Activated CD4-positive, alpha-beta T cell treated with anti-CD3 and anti-CD28 coated beads, Interleukin-2, amount 50 U/mL, for 16 hours (primary cell): Measurements from ENCODE around the gene TNFAIP8L1.

Source experiments
- DNase-seq: peaks from one replicate; pipeline ENCODE4 v3.0.0-alpha.2; 2020

Gene TNFAIP8L1

GRCh38 chr19:4613254-4613751 lies 26.0 kb upstream of the TNFAIP8L1 start:
- DNase-seq, result no peak

- no peak for DNase-seq
Observed at GRCh38 chr19:4618019-4618418, 21.3 kb upstream of the TNFAIP8L1 start.

DNA sequence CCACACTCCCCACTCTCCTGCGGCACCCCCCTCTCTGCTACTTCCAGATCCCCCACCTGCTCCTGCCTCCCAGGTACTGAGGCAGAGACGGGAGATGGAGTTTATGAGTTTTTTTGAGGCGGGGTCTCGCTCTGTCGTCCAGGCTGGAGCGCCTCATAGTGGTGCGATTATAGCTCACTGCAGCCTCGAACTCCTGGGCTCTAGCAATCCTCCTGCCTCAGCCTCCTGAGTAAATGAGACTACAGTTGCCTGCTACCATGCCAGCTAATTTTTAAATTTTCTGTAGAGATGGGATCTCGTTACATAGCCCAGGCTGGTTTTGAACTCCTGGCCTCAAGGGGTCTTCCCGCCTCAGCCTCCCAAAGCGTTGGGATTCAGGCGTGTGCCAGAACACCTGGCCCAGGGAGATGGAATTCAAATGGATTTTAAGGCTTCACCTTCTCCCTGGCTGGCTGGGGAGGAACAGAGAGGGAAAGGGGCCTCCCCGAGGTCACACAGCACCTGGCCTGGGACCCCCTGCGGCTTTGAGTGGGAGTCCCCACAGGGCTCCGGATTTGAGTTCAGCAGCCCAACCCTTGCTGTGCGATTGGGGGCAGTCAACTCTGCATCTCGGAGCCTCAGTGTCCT lies 19.5 kb upstream of the TNFAIP8L1 start:
- no peak for DNase-seq

- DNase-seq, result no peak
Observed at GRCh38 chr19:4620675-4621074, 18.6 kb upstream of the TNFAIP8L1 start.

DNA sequence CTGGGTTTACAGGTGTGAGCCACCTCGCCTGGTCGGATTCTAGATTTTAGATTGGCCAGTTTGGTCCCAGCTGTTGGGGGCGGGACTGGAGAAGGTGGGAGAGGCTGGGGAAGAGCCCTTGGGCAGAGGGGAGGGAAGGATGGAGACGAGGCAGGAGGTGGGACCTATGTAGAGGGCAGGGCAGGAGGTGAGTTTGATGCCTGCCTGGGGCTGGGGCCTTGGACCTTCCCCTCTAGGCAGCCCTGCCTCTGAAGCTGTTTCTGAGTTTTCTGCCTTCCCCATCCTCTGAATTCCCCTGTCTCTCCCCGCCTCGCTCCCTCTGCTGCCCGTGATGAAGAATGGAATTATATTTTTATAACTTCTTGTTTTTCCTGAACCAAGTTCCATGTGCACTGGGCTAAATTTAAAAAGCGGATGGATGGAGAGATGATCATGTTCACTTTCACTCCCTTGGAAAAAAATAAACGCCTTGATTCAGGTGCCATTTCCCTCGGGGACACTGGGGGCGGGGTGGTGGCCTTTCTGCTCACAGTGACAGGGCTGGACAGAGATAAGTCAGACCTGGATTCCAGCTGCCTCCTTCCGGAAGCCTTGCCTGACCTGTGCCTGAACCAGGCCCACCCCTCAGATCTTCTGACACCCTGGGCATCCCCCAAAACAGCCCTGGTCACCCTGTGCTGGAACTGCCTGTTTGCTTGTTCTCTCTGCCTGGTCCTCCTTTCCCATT lies 16.5 kb upstream of the TNFAIP8L1 start:
- DNase-seq, result no peak

GRCh38 chr19:4624301-4624700 lies 15.0 kb upstream of the TNFAIP8L1 start:
- no peak for DNase-seq

GRCh38 chr19:4624733-4625362 lies 14.5 kb upstream of the TNFAIP8L1 start:
- no peak for DNase-seq

GRCh38 chr19:4633140-4633967 lies 6.0 kb upstream of the TNFAIP8L1 start:
- DNase-seq, result peak; percentile 70

DNA sequence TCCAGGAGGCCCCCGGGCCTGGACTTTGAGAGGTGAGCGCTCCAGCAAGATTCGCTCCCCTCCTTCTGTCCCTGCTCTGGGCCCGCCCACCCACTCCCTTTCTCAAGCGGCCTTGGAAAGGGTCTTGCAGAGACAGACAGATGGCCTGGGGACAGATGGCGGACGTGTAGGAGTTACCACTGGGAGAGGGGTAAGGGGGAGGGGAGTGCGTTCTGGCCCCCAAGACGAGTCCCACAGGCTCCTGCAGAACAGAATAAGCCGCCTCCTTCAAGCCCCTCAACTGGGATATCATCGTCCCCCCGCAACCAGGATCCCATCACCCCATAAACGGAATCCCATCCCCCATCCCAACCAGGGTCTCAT lies 3.6 kb upstream of the TNFAIP8L1 start:
- DNase-seq, result no peak

GRCh38 chr19:4636151-4636717 lies 3.1 kb upstream of the TNFAIP8L1 start:
- DNase-seq, result peak; percentile 71

DNA sequence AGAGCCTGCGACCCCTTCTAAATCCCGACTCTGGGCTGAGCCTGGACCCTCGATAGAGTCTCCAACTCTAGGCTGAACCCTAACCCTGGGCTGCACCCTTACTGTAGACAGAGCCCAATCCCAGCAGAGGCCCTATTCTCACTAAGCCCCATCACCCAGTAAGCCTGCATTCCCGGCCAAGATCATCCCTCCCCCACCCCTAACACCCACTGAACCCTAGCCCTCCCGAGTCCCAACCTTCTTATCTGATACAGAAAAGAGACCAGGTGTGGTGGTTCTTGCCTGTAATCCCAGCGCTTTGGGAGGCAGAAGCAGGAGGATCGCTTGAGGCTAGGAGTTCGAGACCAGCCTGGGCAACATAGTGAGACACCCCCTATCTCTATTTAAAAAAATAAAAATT lies 2.6 kb upstream of the TNFAIP8L1 start:
- DNase-seq, result no peak

GRCh38 chr19:4638317-4638716 lies 999 bp upstream of the TNFAIP8L1 start:
- no peak for DNase-seq

GRCh38 chr19:4639531-4640246 lies 373 bp downstream of the TNFAIP8L1 start:
- no peak for DNase-seq

GRCh38 chr19:4640247-4641000 lies 1.1 kb downstream of the TNFAIP8L1 start:
- no peak for DNase-seq

DNA sequence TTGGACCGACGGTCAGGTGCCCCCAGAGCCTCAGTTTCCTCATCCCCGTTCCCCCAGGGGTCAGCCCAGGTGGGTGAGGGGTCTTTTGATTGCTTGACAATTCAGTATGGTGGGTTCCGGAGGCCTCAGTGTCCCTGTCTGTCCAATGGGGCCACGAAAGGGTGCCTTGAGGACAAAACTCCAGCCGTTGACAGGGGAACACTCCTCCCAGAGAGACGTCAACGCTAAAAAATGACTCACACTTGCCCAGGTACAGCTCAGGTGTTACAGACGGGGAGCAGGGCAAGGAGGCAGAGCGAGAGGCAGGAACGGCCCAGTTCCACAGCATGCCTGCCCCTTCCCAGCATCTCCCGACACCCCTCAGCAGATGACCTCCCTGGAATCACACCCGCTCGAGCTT lies 1.8 kb downstream of the TNFAIP8L1 start:
- DNase-seq, result no peak

GRCh38 chr19:4642625-4643024 lies 3.3 kb downstream of the TNFAIP8L1 start:
- no peak for DNase-seq

GRCh38 chr19:4645718-4646117 lies 6.4 kb downstream of the TNFAIP8L1 start:
- DNase-seq, result no peak

- DNase-seq, result no peak
Observed at GRCh38 chr19:4647676-4648644, 8.6 kb downstream of the TNFAIP8L1 start.

- no peak for DNase-seq
Observed at GRCh38 chr19:4649392-4650047, 10.2 kb downstream of the TNFAIP8L1 start.

DNA sequence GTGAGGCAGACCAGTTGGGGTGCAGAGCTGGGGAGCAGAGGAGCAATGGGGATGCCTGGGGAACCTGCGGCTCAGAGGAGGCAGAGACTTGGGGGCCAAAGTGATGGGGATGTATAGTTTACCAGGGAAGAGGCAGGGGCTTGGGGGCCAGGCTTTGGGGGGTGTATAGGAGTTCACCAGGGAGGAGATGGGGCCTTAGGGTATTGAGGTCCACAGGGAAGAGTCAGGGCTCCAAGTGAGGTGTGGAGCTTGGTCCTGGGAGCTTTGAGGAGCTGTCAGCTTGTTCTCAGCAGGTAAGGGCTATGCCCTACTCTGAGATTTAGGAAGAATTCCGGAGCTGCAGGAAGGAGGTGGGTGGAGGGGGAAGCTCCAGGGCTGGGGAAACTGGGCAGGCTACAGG lies 10.8 kb downstream of the TNFAIP8L1 start:
- no peak for DNase-seq
